HG02763 (cell line): ENCODE results near the gene HOXA9.

Experiments
- ATAC-seq: cut with Tn5 transposase; IDR thresholded peaks from one replicate; pipeline ENCODE4 v1.9.1; 2021; ENCODE audit warnings: mild to moderate bottlenecking, moderate library complexity; ENCODE audit not compliant: unreplicated experiment

The HOXA9 gene

DNA sequence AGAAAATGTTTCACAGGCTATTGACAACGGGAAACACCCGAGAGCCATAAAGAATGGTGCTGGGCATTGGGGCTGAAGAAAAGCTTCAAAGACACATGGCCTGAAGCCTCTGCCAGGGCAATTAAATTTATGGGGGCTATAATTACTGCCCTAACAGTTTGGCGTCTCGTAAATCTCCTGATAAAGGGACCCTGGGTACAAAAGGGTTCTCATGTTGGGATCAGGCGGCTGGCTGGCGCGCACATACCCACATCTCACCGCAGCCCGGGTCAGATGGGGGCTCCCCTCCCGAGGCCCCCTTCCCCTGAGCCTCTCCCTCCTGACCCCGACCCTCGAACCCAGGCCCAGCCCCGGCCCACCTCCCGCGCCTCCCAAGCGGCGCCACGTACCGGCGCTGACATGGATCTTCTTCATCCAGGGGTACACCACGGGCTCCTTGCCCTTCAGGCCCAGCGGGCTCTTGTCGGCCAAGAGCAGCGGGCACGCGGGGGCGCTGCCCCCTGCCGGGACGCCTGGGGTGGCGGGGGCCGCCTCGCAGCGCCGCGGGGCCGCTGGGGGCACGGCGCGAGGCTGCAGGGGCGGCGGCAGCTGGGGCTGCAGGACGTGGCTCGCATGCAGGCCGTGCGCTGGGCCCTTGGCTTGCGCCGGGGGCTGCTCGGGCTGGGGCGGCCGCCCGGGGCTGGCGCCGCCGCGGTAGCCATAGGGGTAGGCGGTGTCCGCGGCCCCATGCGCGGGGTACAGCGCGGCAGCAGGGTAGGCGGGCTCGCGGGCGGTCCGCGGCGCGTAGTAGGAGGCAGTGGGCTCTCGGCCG is 35.4 kb downstream of the HOXA9 start:
- ATAC-seq: no peak

DNA sequence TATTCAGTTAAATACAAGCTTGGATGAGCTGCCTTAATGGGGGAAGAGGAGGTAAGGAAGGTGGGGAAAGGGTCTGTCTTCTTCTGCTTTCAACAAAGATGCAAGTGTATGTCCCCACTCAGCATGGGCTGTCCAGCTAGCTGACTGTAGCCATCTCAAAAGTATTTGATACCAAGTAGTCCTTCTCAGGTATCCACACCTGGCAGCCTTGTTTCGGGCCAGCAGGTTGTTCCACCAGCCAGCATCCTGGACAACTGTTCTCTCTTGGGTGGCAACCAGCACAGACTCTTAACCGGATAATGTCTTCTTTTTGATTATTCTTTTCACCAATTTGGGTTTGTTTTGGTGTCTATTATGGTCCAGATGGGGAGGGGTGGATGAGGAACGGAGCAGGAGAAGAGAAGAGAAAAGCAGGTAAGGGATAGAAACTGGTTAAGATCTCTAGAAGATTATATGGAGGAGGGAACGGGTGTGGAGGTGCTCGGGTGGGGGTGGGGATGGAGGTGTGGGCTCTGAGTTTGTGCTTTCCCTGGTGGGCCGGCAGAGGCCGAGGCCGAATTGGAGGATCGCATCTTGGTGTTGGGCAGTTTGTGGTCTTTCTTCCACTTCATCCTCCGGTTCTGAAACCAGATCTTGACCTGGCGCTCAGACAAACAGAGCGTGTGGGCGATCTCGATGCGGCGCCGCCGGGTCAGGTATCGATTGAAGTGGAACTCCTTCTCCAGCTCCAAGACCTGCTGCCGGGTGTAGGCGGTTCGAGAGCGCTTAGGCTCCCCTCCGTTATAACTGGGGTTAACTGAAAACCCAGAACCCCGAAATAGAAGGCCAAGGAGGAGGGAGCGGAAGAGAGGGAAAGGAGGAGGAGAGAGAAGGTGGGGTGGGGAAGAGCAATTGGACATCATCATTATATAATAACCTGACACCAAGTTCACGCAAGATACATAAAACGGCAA is 36.3 kb downstream of the HOXA9 start:
- ATAC-seq: no peak

DNA sequence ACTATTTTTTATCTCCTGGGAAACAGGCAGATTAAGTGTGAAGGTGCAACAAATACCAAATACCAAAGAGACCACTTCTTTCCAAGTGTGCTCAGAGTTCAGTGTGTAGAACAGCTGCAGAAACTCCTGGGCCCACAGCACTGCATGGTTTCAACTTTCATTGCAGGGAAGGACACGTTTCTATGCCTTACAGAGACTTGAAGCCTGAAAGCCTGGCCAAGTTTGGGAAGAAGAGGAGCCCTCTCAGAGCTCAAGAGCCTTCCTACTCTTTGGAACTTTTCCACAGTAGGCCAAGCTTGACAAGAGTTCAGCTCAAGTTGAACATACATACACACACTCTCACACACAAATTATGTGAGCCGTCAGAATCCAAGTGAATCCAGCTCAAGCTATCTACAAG is 37.3 kb downstream of the HOXA9 start:
- ATAC-seq: no peak

DNA sequence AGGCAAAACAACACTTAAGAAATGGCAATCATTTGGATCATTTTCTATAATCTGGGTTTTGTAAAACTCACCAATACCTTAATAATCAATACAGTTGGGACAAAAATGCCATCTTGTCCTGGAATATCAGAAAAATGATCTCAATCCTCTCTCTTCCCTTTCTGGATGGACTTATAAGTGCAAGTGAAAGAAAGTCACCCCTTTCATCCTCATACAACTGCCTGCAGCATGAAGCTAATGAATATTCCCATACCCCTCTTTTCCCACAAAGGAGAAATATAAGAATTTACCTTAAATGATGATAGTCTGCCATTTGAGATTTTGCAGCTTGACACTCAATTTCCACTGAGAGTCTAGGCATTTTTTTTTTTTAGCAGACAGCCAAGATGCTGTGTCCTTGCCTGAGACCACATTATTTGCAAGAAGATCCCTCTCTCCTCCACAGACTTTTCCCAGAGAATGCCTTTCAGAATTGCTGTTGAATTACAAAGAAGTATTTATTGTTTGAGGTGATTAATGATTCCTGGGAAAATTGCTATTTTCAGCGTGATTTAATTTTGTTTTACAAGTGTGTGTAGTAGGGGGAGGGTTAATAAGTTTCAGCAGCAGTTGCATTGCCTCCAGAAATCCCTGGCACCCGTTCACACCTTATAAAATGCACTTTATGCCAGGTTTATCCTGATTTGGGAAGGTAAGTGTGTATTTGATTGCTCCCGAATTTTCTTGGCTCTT is 38.6 kb downstream of the HOXA9 start:
- no peak for ATAC-seq

DNA sequence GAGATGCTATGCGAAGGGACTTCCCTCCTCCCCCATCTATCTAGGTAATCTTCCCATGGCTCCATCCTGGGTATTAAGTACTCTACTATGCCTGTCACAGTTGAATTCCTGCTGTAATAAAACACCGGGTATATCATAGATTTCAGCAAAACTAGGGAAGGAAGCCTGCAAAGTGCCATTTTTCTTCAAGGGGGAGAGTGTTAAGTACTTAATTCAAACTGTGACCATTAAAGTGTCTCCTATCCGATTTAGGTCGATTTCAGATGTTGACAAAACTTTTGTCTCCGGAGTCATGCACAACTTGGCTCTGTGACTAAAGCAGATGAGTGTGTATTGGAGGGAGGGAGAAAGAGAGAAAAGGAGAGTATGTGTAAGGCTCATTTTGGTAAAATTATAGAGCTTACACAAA is 39.3 kb downstream of the HOXA9 start:
- ATAC-seq: no peak

DNA sequence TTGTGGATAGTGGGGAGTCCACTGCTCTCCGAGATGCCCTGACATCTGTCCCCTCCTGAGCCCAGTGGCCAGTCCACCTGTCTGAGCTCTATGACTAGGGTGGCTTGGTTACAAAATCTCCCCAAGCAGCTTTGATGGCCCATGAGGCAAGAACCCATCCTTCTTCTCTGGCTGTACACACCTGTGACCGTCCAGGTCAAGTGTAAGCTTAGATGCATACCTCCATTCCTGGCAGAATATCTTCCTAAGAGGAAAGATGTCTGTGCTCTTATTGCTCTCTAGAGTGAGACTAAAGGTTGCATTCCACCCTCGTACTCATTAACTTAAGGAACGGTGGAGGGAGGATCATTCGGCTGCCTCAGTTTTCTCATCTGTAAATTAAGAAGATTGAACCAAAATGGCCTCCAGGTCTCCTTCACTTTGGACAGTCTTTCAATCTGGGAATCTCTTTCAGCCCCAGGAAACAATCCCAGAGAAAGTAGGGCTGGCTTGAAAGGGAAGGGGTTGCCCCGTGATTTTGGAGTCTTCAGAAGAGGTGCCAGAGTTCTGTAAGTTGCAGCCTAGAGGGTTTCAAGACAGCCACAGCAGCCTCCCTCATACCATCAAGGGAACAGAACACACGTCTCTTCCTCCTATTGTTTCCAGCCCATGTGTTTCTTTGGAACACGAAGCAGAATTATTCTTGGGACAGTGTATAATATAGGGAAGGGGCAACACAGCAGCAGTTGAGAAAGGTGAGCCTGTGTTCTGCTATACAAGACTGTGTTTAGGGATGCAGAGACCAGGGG is 40.2 kb downstream of the HOXA9 start:
- ATAC-seq: no peak

DNA sequence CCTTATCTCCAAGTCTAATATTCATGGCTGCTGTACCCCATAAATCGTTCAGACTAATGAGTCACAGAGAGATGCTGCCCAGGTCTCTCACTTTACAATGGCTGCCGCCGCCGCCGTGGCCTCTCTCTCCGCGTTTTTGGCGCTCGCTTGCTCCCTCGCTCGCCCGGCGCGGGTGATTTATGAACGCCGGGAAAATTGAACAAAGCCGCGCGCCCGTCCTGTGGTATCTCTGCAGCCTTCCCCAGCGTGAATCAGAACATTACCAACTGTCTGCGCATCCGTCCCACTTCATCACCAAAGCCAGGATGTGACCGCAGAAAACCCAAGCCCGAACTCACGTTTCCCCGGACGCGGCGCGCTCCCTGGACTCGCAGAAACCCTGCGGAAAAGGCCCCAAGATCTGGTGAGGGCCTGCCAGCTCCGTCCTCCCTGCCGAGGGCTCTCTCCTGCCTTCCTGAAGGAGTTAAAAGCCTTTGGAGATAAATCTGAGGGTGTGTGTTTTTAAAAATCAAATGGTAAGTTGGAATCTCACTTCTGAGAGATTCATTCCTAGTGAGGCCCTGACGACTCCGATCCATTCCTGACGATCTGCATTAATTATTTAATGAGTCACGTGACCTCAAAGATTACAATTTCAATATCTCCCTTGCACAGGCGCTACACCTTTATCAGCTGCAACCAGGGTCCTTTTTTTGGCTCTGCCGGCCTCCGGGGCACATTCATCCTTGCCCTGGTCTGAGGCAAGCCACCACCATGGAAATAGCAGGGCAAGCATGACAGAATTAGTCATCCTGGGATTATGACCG is 41.0 kb downstream of the HOXA9 start:
- ATAC-seq: no peak

DNA sequence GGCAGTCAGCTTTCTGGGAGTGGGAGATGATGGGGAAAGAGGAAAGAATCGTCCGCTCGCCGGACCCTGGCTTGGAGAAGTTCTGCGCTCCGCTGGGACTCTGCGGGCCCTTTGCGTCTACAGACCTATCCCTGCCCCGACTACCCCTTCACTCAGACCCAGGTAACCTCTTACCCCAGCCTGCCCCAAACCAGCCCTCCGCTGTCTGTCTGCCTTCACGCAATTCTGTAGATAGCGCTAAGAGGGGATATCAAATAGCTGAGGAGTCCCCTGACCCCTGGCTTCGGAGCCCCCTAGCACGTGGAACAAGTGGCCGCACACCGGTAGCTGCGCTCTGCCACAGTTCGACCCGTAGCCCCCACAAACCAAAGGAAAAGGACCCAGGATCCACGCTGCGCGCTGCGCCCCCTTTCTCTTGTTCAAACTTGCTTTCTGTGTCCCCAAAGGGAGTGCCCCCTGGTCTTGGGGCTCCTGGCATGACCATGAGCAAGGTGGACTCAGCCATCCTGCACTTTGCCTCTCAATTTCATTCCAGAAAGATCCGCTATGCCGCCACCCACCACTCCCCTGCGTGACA is 41.8 kb downstream of the HOXA9 start:
- no peak for ATAC-seq

DNA sequence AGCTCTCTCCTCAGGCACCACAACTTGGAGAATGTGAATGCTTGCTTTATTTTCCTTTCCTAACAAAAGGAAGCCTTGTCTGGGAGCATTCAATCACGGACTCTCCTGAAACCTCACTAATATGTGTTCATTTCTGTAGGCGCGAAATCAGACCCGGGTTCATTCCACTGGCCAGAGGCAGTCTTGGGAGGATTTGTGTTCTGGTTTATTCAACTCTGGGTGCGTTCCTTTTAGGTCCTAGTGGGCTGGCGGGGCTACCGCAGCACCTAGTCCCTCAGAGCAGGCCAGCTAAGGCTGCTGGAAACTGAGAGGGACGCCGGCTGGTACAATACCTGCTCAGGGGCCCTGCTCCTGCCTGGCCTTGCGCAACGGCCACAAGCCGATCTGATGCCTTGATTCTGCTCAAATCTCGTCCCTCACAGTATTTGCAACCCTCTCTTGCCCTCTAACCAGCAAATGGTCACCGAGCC is 42.3 kb downstream of the HOXA9 start:
- no peak for ATAC-seq

DNA sequence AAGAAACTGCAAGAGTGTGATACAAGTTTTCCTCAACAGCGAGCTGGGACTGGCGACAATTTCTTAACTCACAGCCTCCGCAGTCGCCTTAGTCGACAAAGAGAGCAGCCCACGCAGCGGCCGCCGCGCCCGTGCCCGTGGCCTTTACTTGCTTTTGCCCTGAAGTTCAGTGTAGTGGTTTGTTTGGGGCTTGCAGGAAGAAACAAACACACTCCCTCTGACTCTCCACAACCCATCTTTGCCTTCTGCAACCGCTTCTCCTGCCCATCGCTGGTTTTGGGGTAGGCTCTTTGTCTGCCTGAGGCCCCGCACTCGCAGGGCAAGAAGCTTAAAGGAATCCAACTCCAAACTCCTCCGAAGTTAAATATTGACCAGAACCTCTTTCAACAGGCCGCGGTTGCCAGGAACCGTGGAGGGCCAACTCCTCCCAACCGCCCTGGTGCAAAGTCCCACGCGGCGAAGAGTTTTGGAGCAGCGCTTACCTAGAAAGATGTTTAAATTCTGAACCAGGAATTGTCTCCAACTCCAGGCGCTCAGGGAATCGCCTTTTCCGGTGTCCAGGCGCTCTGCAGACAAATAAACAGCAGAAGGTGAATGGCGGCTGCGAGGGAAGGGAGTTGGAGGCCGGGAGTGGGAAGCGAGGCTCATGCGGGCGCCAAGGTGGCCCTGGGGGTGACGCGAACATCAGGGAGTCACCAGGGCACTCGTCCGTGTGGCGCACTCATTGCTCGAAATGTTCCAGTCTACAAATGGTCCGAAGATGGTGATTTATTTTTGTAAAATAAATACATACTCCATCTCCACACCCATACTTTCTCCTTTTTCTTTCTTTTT is 43.0 kb downstream of the HOXA9 start:
- ATAC-seq: no peak

DNA sequence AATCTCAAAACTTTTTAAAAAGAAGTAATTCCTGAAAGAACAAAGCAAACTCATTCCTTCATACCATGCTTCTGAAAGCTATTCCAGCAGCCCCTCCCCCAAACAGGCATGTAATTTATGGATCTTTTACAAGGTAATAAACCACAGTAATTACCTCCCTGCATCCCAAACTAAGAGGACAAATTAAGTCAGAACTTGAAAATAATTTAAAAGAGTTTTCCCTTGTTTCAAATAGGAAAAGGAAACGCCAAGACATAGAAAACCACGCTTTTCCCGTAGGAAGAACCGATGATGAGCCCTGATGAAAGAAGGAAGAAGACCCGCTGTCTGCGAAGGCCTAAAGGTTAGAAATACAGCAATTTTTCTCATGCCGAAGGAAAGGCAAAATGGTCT is 43.7 kb downstream of the HOXA9 start:
- ATAC-seq: no peak

DNA sequence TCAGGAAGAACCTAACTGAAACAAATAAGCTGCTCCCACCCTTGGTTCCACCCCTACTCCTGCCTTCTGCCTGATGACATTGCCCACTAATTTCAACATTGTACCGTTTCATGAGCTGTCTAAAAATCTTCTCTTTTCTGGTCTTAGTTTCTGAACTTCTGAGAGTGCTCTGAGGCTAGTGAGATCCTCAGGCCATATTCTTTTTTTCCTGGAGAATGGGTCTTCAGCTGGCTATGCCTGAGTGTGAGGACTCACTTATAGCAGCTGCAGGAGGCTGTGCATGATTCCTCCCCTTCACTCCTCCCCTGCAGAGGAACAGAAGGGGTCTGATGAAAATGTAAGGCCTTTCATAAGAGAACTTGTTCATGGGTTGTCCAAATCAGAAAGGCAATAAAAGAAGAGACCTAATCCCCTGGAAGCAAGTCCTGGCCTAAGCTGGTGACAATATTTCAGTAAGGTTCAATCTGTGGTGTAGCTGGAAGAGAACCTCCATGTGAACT is 45.9 kb downstream of the HOXA9 start:
- ATAC-seq: no peak

DNA sequence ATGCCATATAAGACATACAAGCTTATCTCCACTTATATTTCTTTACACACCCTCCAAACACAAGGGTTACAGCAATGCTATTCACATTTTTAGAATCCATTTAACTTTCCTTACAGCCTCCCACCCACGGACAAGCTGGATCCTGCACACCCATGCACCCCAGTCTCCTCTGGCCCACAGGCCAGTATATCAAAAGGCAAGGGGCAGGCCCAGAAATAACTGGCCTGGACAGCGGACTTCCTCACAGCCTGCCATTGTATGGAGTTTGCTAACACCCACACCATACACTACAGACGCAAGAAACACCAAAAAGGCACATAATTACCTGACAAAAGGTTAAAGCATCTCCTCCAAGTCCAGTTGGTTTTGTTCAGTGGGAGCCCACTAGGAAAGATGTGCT is 46.8 kb downstream of the HOXA9 start:
- ATAC-seq: no peak

DNA sequence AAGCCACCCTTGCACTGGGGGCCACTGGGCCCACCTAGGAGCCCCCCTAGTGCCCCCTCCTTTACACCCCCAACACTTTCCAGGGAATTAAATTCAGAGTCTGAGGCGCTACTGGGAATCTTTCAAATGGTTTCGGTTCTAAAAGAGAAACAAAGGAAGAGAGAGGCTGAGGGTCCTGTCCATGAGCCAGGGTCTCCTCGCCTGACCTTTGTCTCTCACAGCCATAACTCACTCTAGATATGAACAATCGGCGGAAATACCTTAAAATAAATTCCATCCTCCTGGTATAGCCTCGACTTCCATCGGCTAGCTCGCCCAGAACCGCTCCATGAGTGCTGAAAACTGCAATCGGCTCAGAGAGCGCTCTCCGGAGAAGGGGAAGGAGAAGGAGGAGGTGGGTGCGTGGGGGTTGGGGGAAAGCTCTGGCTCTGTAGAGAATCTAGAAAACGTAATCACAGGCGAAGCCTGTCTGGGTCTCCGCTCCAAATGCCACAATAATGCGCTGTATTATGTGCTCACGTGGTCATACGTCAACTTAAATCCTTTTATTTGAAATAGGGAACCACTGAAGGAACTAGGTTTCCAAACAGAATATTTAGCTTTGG is 47.3 kb downstream of the HOXA9 start:
- ATAC-seq: no peak

DNA sequence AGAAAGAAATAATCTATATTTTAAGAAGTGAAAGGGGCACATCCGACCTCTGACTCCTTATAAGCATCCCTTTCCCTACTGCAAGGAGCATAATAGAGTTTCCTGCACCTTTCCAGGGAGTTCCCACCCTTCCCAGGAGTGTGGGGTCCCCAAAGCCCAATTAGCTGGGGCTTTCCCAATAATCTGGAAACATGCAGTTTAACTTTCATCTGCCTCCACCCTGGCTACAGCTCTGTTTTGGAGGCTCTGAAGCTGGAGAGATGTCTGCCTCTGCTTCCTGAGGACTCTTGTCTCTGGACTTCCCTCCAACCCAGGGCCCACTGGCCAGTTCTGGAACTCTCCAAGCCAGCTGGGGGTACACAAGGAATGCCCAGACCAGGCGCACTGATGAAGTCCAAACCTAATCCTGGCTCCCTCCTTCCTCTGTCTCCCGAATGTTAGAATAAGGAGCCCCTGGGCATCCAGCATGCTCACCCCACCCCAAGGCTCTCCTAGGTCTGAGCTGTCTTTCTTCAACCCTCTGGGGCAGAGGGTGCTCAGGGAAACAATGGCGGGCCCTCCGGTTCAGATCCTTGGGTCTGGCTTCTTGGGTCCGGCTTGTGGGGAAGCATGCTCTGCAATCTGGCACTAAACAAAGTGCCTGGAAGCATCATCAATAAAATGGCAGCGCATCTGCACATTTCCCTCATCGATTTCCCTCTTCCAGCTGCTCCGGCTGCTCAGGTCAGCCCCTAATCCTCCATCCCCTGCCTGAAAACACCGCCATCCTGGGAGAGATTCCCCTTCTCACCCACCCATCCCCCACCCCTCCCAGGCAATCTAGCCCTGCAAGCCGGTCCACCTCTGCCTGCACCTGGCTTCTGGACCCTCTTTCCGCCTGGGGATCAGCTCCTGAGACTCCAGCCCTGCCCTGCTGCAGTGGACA is 48.1 kb downstream of the HOXA9 start:
- no peak for ATAC-seq

DNA sequence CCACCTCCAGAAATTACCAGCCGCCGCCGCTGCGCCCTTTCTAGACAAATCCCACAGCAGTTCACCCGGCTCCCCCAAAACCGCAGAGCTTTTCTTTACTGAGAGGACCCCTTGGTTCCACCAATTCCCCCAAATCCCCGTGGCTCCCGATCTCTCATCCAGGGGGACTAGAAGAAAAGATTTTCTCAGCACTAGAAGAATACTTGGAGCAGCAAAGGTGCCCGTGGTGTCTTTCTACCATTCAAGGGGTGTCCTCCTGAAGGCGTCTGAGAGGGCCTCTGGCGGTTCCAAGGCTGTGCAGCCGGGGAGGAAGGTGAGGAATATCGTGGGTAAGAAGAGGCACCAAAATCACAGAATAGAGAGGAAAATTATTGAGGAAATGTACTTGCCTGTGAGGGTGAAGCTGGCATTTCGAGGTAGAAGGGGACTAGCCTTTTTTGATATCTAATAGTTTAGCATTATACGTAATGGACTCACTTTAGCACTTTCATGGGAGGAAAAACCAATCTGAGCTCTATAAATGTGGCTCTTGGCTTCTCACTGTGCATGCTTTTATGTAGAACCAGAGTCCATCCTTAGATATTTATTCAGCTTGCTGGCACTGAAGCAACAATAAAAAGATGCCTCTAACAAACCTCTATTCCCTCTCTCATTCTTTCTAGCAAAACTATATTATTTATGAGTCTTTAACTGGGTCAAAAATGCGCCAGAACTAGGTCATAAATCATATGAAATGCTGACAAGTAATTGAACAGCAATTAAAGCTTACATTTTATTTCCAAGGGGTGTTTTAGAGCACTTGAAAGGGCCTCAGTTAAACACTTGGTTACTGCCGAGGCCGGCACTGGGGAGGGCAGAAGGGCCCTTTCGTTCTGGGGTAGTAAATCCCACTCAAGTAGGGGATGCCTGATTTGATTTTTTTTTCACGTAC is 49.0 kb downstream of the HOXA9 start:
- no peak for ATAC-seq
